ENCODE results near the gene PHACTR3. TPM values are rescaled to one million over a fixed set of nuclear protein-coding genes. Genes with fewer than 3 reads are reported as not detected.

Gene PHACTR3
- total RNA-seq, 1 experiment from 2014 or later = not detected

DNA sequence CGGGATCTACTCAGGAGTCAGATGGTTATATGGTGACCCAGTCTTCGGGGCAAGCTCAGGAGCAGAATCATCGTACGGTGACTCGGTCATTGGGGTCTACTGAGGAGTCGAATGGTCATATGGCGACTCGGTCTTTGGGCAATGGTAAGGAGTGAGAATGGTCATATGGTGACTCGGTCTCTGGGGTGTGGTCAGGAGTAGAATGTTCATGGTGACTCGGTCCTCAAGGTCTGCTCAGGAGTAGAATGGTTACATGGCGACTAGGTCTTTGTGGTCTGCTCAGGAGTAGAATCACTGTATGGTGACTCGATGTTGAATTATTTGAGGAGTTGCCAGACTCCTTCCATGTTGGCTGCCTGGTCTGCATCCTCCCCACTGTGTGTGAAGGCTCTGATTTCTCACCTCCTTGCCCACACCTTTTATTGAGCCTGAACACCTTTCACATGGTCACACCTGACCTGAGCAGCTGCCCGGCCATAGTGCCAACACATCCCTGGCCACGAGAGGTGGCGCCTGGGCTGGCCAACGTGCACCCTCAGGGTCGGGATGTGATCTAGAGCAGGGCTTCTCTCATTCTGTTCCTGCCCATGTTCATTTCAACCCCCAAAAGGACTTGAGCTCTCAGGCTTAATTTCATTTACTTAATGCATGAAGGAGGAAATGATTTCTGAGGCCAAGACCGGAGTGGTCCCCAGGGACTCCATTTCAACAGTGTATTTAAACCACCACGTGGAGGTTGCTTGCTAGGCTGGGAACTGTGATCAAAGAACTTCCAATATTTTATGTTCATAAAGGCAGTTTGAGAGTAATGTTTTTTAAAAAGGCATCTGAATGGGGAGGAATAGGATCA is 119.5 kb downstream of the PHACTR3 start:
- DNase-seq (ENCODE audit: low read depth, low spot score) = no peak
- intact Hi-C loops (cut with micrococcal nuclease) = no loop called here
- ATAC-seq = no peak
- CTCF ChIA-PET = no interaction called here
- H3K27me3 ChIP-seq (ENCODE audit: insufficient read depth, low read length) = 0 out of 2 replicates have a peak, but pooled peaks cover 6% of the 10 kb centered on the region
- POLR2A ChIA-PET = no interaction called here
- no peaks in the 10 kb centered on the region for H3K9me2 ChIP-seq (ENCODE audit: insufficient read depth)
- no peaks in the 10 kb centered on the region for H3K9me3 ChIP-seq (ENCODE audit: control insufficient read depth in 1 of 2, insufficient read depth in 1 of 2, low read depth in 1 of 2, low read length in 2 of 2)
- H3K36me3 ChIP-seq (ENCODE audit: control insufficient read depth in 1 of 2, insufficient read depth in 2 of 2, low read length in 2 of 2) = no peaks in the 10 kb centered on the region
- no TSS peak for BruUV-seq (replicated peaks)
- TF ChIP-seq EZH2phosphoT487 (IDR thresholded peaks at IDR 0.05; ENCODE audit: borderline replicate concordance) = no peak
- TF ChIP-seq CEBPB (IDR thresholded peaks at IDR 0.05; ENCODE audit: low read depth) = no peak
- TF ChIP-seq, protein P1, sequence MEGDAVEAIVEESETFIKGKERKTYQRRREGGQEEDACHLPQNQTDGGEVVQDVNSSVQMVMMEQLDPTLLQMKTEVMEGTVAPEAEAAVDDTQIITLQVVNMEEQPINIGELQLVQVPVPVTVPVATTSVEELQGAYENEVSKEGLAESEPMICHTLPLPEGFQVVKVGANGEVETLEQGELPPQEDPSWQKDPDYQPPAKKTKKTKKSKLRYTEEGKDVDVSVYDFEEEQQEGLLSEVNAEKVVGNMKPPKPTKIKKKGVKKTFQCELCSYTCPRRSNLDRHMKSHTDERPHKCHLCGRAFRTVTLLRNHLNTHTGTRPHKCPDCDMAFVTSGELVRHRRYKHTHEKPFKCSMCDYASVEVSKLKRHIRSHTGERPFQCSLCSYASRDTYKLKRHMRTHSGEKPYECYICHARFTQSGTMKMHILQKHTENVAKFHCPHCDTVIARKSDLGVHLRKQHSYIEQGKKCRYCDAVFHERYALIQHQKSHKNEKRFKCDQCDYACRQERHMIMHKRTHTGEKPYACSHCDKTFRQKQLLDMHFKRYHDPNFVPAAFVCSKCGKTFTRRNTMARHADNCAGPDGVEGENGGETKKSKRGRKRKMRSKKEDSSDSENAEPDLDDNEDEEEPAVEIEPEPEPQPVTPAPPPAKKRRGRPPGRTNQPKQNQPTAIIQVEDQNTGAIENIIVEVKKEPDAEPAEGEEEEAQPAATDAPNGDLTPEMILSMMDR (IDR thresholded peaks at IDR 0.05 in 2 of 3, conservative IDR thresholded peaks at IDR 0.05 in 1 of 3; ENCODE audit: borderline replicate concordance in 1 of 3, insufficient read depth in 1 of 3, low read depth in 2 of 3, low read length in 2 of 3) = no peak
- no peak for TF ChIP-seq EGR1 (IDR thresholded peaks at IDR 0.05; ENCODE audit: low read depth)
- TF ChIP-seq, protein P2, sequence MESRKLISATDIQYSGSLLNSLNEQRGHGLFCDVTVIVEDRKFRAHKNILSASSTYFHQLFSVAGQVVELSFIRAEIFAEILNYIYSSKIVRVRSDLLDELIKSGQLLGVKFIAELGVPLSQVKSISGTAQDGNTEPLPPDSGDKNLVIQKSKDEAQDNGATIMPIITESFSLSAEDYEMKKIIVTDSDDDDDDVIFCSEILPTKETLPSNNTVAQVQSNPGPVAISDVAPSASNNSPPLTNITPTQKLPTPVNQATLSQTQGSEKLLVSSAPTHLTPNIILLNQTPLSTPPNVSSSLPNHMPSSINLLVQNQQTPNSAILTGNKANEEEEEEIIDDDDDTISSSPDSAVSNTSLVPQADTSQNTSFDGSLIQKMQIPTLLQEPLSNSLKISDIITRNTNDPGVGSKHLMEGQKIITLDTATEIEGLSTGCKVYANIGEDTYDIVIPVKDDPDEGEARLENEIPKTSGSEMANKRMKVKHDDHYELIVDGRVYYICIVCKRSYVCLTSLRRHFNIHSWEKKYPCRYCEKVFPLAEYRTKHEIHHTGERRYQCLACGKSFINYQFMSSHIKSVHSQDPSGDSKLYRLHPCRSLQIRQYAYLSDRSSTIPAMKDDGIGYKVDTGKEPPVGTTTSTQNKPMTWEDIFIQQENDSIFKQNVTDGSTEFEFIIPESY (IDR thresholded peaks at IDR 0.05; ENCODE audit: extremely low read depth, insufficient replicate concordance, low read length) = no peak
- no peak for TF ChIP-seq SP1 (IDR thresholded peaks at IDR 0.05; ENCODE audit: low read depth)
- no peak for TF ChIP-seq CBX3 (IDR thresholded peaks at IDR 0.05; ENCODE audit: low read depth)
- TF ChIP-seq ZNF274 (IDR thresholded peaks at IDR 0.05; ENCODE audit: low read depth, low read length) = no peak
- TF ChIP-seq, protein P3, sequence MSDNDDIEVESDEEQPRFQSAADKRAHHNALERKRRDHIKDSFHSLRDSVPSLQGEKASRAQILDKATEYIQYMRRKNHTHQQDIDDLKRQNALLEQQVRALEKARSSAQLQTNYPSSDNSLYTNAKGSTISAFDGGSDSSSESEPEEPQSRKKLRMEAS (IDR thresholded peaks at IDR 0.05) = no peak
- no peak for TF ChIP-seq SIN3A (IDR thresholded peaks at IDR 0.05; ENCODE audit: low read depth)
- TF ChIP-seq, protein P4, sequence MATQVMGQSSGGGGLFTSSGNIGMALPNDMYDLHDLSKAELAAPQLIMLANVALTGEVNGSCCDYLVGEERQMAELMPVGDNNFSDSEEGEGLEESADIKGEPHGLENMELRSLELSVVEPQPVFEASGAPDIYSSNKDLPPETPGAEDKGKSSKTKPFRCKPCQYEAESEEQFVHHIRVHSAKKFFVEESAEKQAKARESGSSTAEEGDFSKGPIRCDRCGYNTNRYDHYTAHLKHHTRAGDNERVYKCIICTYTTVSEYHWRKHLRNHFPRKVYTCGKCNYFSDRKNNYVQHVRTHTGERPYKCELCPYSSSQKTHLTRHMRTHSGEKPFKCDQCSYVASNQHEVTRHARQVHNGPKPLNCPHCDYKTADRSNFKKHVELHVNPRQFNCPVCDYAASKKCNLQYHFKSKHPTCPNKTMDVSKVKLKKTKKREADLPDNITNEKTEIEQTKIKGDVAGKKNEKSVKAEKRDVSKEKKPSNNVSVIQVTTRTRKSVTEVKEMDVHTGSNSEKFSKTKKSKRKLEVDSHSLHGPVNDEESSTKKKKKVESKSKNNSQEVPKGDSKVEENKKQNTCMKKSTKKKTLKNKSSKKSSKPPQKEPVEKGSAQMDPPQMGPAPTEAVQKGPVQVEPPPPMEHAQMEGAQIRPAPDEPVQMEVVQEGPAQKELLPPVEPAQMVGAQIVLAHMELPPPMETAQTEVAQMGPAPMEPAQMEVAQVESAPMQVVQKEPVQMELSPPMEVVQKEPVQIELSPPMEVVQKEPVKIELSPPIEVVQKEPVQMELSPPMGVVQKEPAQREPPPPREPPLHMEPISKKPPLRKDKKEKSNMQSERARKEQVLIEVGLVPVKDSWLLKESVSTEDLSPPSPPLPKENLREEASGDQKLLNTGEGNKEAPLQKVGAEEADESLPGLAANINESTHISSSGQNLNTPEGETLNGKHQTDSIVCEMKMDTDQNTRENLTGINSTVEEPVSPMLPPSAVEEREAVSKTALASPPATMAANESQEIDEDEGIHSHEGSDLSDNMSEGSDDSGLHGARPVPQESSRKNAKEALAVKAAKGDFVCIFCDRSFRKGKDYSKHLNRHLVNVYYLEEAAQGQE (IDR thresholded peaks at IDR 0.05; ENCODE audit: low read depth) = no peak
- TF ChIP-seq POLR2A (IDR thresholded peaks at IDR 0.05; ENCODE audit: borderline replicate concordance, extremely low read depth, insufficient read depth, insufficient read length) = no peak
- TF ChIP-seq POLR2AphosphoS5 (IDR thresholded peaks at IDR 0.05; ENCODE audit: low read depth, low read length) = no peak
- no peak for TF ChIP-seq SRF (IDR thresholded peaks at IDR 0.05; ENCODE audit: low read depth)
- no peak for TF ChIP-seq JUND (IDR thresholded peaks at IDR 0.05)
- no peak for TF ChIP-seq YY1 (IDR thresholded peaks at IDR 0.05; ENCODE audit: extremely low read depth, insufficient replicate concordance, low read depth, low read length)
- TF ChIP-seq, protein P5, sequence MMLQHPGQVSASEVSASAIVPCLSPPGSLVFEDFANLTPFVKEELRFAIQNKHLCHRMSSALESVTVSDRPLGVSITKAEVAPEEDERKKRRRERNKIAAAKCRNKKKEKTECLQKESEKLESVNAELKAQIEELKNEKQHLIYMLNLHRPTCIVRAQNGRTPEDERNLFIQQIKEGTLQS (IDR thresholded peaks at IDR 0.05) = no peak
- TF ChIP-seq TCF7L2 (IDR thresholded peaks at IDR 0.05; ENCODE audit: borderline replicate concordance, extremely low read depth, insufficient read depth, insufficient read length) = no peak
- H3K4me3 ChIP-seq (replicated peaks in 1 of 2; ENCODE audit: low read depth in 1 of 2, low read length in 2 of 2) = no peak overlapping the region
- no peaks in the 10 kb centered on the region for H4K20me1 ChIP-seq (ENCODE audit: insufficient read depth)
- RAD21 ChIA-PET (ENCODE audit: low non-redundant PET in 1 of 2, low total read pairs in 2 of 2, uncharacterized antibody in 2 of 2, unreplicated experiment in 2 of 2) = no interaction called here
- H3K4me1 ChIP-seq (ENCODE audit: control insufficient read depth in 1 of 2, insufficient read depth in 2 of 2, low read length in 2 of 2) = no peaks in the 10 kb centered on the region
- H3K79me2 ChIP-seq (ENCODE audit: insufficient read depth, low read length) = no peaks in the 10 kb centered on the region
- no peak overlapping the region for H3K27ac ChIP-seq (ENCODE audit: low read depth, low read length)
- no peak overlapping the region for H3K9ac ChIP-seq (ENCODE audit: low read length)
- no peak overlapping the region for H3K4me2 ChIP-seq (ENCODE audit: low read length)
- H2AFZ ChIP-seq (ENCODE audit: low read depth, low read length, poor library complexity, severe bottlenecking) = no peak overlapping the region

All from HCT116 (cell line).